Choroid plexus epithelial cell (primary cell): Measurements from ENCODE around the gene CCDC185.
A peak's percentile ranks its signal among the peaks of the same experiment; 100 is the strongest.
"Not testable (repeated sequence)": the region's sequence is repeated elsewhere in the genome, so short reads cannot be mapped to it uniquely, and the experiment has no call there.

Source experiments
- DNase-seq: peaks from one replicate; pipeline ENCODE4 v3.0.0-alpha.2; 2010; ENCODE audit warnings: low read depth
- H3K4me3 ChIP-seq: 2 replicates; pipeline ENCODE4 v1.5.1; 2011; ENCODE audit warnings: low read depth, mild to moderate bottlenecking, control low read depth, low read length, moderate library complexity
- CTCF ChIP-seq: conservative IDR thresholded peaks from 2 replicates; pipeline ENCODE4 v1.5.1; 2011; ENCODE audit warnings: low read depth, mild to moderate bottlenecking, control low read depth, inconsistent platforms, low read length, moderate library complexity

CCDC185 gene

DNA sequence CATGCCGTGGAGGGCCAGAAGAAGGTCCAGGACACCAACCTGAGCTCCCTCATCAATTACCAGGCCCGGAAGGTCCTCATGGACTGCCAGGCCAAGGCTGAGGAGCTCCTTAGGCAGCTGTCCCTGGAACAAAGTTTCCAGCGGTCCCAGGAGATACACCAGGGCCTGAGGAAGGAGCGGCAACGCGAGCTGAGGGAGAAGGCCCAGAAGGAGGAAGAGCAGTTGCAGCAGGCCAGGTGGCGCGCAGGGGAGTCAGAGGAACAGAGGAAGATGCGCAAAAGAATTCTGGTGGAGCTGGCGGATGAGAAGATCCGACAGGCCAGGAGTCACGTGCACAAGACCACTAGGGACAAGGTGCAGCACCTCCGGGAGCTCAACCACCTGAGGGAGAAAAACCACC, 1.5 kb downstream of the CCDC185 start:
- no peak overlapping the region for H3K4me3 ChIP-seq
- TF ChIP-seq CTCF: no peak

DNA sequence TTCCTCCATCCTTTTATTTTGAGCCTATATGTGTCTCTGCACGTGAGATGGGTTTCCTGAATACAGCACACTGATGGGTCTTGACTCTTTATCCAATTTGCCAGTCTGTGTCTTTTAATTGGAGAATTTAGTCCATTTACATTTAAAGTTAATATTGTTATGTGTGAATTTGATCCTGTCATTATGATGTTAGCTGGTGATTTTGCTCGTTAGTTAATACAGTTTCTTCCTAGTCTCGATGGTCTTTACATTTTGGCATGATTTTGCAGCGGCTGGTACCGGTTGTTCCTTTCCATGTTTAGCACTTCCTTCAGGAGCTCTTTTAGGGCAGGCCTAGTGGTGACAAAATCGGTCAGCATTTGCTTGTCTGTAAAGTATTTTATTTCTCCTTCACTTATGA, 6.2 kb downstream of the CCDC185 start:
- DNase-seq, H3K4me3 ChIP-seq: not testable (repeated sequence)

More for the DNA sequence above, 1.5 kb downstream of the CCDC185 start:
- DNase-seq: no peak

DNA sequence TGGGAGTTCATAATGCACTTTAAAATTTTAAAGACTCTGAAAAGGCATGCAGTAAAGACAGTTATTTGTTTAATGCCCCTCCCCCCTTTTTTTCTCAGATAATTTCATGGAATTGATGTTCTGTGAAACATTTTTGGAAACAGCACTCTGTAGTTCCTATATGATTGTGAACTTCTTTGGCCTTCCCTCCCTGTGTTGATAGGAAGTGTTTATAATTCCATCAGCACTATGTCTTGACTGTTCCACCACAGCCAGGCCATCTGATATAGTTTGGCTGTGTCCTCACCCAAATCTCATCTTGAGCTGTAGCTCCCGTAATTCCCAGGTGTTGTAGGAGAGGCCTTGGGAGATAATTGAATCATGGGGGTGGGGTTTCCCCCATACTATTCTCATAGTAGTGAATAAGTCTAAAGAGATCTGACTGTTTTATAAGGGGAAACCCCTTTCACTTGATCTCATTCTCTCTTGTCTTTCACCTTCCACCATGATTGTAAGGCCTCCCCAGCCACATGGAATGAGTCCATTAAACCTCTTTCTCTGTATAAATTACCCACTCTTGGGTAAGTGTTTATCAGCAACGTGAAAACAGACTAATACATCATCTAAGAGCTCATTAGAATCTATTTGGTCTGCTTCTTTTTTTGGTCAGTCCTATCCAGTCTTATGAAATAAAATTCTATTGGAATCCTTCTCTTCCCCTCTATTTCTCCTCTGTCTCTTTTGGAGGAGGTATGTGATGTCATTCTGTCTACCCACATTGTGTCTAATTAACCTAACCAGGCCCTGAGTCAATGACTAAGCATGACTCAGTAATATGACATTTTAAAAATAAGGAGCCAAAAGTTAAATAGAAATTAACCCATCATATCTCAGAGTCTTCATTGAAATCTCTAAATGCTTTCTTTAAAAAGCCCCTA, 8.9 kb downstream of the CCDC185 start:
- H3K4me3 ChIP-seq: no peak overlapping the region
- TF ChIP-seq CTCF: no peak
- peak; percentile 17 for DNase-seq

DNA sequence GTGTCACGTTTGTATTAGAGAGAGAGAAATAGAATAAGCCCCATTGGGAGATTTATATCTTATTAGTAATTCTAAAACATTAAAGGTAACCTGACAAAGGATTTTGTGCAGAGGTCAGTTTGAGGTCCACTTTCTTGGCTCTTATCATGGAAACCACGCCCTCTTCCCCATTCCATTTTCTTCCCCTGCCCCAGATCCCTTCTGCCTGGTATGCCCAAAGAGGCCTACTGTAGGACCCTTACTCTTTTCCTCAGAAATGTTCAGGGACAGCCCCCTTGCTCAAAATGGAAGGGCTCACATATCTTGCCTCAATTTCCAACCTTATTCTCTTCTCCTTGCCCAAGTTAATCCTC, 9.6 kb downstream of the CCDC185 start:
- no peak for DNase-seq
- H3K4me3 ChIP-seq: no peak overlapping the region
- no peak for TF ChIP-seq CTCF

DNA sequence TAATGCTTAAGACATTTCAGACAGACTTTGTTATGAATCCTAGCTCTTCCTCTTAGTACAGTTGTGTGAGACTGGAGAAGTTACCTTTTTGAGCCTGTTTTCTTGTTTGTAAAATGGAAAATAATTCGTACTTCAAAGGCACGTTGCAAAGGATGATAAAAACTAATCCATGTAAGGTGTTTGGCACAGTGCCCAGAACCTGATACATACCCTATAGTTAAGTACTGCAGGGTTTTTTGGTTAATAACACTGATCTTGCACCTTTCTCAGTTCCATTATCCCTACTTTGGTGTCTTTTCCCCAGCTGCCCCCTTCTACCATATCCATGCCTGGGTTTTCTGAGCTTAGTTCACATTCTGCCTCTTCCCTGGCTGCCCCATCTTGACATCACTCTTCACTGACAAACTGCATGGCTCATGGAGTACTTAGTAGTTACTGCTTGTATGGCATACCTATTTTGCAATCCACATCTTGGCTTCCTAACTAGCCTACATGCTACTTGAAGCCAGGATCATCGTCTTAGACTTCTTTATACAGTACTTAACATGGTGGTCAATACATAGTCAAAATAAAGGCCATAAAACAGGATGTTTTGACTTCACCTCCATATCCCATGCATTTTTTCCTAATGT, 10.1 kb downstream of the CCDC185 start:
- no peak overlapping the region for H3K4me3 ChIP-seq
- no peak for DNase-seq
- TF ChIP-seq CTCF: no peak

DNA sequence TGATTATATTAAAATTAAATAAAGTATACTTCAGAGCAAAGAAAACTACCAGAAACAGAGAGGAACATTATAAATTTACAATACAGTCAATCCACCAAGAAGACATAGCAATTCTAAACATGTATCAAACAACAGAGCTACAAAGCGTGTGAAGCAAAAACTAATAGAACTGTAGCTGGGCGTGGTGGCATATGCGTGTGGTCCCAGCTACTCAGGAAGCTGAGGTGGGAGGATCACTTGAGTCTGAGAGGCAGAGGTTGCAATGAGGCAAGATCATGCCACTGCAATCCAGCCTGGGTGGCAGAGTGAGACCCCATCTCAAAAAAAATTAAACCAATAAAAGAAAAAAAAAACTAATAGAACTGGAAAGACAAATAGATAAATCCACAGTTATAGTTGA, 12.3 kb downstream of the CCDC185 start:
- DNase-seq: no peak
- no peak overlapping the region for H3K4me3 ChIP-seq
- no peak for TF ChIP-seq CTCF

- H3K4me3 ChIP-seq: no peak overlapping the region
- no peak for TF ChIP-seq CTCF
- no peak for DNase-seq
Measured at GRCh38 chr1:223410036-223410435, 16.8 kb downstream of the CCDC185 start.
